Panc1 (cell line): ENCODE measurements around the gene COL5A1.

Experiments
- CTCF ChIP-seq: fragments of 450-650 bp; IDR thresholded peaks from 2 replicates; pipeline ENCODE4 v1.5.1; 2017; ENCODE audit warnings: mild to moderate bottlenecking
- POLR2AphosphoS5 ChIP-seq: IDR thresholded peaks from 2 replicates; pipeline ENCODE4 v1.6.1; 2012; ENCODE audit warnings: mild to moderate bottlenecking, low read depth, low read length, moderate library complexity
- SIN3A ChIP-seq: IDR thresholded peaks from 2 replicates; pipeline ENCODE4 v1.6.1; 2012; ENCODE audit warnings: low read depth, mild to moderate bottlenecking, low read length, moderate library complexity, borderline replicate concordance; ENCODE audit not compliant: insufficient read depth

DNA sequence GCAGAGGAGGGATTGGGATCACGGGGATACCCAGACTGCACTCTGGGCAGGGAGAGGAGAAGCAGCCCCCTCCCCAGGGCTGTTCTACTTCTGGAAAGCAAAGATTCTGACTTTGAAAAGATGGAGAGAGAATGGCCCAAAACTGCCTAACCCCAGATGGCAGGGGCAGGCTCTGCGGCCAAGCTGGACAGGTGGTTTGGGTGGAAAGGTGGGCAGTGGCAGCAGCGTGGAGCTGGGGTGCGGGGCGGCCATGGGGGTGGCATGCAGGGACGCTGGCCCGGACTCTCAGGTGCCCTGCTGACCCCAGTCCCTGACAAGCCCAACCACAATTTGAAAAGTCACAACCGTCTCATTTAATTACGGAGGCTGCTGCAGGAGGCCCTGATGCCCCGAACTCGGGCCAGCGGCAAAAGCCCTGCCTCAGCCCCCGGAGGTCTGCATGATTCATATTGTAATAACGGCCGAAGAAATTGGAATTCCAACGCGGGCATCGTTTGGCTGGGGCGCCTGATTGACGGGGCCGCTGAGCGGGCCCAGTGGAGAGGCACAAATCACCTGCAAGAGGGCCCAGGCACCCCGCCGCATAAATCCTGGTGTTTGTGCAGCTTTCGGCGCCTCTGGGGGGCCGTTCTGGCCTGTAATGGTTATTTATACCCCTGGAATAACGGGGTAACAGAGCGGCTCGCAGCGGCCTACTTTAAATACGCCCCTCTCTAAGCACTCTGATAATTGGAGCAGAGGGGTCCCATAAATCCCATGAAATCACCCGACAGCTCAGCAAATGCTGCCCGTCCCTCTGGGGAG, 197.2 kb downstream of the COL5A1 start:
- no peak for TF ChIP-seq POLR2AphosphoS5
- TF ChIP-seq CTCF = no peak
- TF ChIP-seq SIN3A = no peak
